GDM1 (cell line): ENCODE data around the gene TDRKH.
"Not testable (repeated sequence)": the region's sequence is repeated elsewhere in the genome, so short reads cannot be mapped to it uniquely, and the experiment has no call there.

Experiments
- DNase-seq: peaks from one replicate; lab custom pipeline; 2025; lab: John Stamatoyannopoulos, UW

TDRKH gene

GRCh38 chr1:151802372-151802771, 12.1 kb upstream of the TDRKH start:
- no peak for DNase-seq

DNA sequence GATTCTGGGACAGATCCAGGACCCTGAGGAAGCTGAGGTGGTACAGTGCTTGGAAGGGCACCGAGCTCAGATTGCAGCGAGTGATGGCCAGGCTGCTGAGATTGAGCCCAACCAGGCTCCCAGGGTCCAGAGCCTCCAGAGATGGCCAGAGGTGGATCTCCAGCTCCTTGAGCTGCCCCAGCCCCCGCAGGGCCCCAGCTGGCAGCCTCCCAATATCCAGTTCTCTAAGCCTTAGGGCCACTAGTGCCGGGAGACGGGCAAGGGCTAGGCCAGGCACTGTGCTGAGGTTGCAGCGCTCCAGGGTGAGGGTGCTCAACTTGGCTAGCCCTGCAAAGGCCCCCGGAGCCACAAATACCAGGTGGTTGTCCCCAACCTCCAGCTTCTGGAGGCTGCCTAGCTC, 11.5 kb upstream of the TDRKH start:
- no peak for DNase-seq

GRCh38 chr1:151801310-151801820, 11.1 kb upstream of the TDRKH start:
- no peak for DNase-seq

DNA sequence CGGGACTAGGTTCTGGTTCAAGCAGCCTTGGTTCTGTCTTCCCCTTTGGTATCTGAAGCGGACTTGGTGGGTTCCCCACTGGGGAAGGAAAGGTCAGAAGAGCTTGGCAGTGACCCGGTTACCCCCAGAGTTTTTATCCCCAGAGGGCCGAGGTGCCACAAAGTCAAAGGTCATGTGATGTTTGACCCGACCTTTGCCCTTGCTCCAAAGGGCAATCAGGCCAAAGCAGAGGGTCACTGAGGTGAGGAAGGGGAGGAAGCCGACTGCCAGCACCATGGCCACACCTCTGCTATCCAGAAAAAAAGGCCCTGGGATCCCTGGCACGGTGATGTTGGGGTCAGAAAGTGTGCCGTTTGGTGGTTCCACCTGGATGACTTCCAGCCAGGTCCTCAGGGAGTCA, 10.5 kb upstream of the TDRKH start:
- DNase-seq = no peak

GRCh38 chr1:151799179-151800022, 9.1 kb upstream of the TDRKH start:
- DNase-seq = no peak

DNA sequence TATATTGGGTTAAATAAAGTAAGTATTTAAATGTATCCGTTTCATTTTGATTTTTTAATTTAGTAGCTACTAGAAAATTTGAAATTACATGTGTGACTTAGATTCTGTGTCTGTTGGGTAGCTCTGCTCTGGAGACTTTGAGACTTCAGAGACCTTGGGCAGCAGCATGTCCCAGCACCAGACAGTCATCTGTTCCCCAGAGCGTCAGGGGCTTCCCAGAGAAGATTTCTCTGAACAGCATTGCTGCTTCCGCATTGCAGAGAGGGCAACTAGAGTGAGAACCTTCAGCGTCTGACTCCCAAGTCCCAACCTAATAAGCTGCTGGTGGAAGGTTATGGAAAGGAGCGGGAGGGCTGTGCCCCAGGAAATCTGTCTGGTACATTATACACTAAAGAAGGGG, 8.3 kb upstream of the TDRKH start:
- DNase-seq = no peak

DNA sequence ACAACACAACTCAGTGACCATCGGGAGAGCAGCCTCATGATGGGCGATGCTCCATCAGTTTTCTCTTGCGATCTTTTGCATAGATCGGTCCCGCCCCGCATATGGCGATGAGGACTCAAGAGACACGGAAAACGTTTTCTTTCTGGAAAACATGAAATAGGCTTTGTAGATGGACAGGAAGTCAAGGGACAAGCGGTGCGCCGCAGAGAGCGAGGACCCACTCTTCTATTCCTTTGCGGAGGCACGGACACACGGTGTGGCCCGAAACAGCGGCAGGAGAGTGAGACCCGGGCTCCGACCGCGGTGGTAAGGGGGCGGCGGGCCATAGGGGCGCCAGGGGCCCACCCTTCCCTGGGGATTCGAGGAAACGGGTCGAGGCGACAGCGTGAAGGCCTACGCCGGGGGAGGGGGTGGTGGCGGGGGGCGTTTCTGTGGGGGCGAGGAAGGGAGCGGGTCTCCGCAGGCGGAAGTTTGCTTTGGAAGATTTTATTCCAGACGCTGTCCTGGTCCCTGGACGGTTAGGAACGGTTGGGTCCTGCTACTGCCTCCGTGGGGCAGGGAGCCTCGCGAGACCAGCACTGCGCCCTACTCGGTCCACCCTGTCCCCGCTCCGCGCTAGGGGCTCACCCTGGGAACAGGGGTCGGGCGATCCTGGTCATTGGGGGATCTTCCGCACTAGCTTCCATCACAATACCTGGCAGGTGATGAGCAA, 796 bp upstream of the TDRKH start:
- DNase-seq = no peak

DNA sequence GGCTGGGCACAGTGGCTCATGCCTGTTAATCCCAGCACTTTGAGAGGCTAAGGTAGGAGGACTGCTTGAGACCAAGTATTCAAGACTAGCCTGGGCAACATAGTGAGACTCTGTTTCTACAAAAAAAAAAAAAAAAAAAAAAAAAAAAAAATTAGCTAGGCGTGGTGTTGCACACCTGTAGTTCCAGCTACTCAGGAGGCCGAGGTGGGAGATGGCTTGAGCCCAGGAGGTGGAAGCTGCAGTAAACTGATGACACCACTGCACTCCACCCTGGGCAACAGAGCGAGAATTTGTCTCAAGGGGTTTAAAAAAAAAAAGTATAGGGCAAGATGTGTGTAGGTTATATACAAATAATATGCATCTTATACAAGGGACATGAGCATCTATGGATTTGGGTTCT, 2.6 kb downstream of the TDRKH start:
- DNase-seq = no peak

GRCh38 chr1:151783796-151784195, 6.5 kb downstream of the TDRKH start:
- DNase-seq = no peak

- DNase-seq = no peak
Measured at GRCh38 chr1:151782741-151783140, 7.6 kb downstream of the TDRKH start.

DNA sequence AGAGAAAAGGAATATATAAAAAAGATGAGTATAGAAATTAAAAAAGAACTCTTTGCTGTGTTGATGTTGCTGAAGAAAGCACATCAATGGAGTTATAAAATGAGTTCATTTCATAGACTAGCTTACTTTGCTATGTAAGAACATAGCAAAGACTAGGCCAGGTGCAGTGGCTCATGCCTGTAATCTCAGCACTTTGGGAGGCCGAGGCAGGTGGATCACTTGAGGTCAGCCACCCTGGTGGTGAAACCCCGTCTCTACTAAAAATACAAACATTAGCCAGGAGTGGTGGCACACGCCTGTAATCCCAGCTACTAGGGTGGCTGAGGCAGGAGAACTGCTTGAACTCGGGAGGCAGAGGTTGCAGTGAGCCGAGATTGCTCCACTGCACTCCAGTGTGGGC, 8.3 kb downstream of the TDRKH start:
- not testable (repeated sequence) for DNase-seq

DNA sequence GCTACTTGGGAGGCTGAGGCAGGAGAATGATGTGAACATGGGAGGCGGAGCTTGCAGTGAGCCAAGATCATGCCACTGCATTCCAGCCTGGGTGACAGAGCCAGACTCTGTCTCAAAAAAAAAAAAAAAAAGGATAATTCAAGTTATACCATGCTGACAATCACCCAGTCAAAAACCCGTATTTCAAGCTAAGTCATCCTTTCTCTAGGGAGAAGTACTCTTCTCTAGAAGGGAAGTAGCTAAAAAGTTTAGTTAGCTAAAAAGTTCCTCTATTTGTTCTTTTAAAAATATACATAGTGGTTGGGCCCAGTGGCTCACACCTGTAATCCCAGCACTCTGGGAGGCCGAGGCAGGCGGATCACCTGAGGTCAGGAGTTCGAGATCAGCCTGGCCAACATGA, 9.6 kb downstream of the TDRKH start:
- DNase-seq = not testable (repeated sequence)

- no peak for DNase-seq
Measured at GRCh38 chr1:151779852-151780251, 10.4 kb downstream of the TDRKH start.

GRCh38 chr1:151777317-151777716, 13.0 kb downstream of the TDRKH start:
- no peak for DNase-seq

- no peak for DNase-seq
Measured at GRCh38 chr1:151776665-151777062, 13.6 kb downstream of the TDRKH start.

DNA sequence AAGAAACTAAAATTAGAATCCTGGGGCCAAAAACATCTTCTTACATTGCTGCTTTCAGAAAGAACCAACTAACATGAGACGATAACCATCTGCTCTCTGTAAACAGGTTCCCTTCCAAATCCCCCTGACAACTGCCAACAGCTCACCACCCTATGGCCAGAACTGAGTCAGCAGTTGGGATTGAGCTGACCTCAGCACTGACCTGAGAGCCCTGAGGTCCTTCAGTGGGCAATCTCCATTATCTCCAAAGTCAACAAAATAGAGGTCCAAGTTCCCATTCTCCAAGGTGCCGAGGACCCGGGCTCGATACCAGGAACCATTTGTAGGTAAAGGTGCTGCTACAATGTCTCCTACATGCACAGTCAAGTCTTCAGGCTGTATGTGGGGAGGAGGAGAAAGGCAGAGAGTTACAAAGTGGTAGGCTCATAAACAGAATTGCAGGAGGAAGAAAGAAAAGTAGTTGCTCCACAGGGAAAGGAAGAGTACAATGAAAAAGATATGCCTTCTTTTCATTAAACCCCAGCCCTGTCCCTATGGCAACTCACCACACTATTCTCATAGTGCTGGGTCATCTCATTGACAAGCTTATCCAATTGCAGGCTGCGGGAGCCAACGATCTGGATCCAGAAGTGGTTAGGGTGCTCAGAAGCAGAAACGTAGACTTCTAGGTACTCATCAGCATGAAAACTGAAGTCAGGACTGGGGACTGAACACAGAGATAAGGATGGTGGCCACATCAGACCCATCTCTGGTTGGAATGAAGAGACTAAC, 14.2 kb downstream of the TDRKH start:
- DNase-seq = no peak

DNA sequence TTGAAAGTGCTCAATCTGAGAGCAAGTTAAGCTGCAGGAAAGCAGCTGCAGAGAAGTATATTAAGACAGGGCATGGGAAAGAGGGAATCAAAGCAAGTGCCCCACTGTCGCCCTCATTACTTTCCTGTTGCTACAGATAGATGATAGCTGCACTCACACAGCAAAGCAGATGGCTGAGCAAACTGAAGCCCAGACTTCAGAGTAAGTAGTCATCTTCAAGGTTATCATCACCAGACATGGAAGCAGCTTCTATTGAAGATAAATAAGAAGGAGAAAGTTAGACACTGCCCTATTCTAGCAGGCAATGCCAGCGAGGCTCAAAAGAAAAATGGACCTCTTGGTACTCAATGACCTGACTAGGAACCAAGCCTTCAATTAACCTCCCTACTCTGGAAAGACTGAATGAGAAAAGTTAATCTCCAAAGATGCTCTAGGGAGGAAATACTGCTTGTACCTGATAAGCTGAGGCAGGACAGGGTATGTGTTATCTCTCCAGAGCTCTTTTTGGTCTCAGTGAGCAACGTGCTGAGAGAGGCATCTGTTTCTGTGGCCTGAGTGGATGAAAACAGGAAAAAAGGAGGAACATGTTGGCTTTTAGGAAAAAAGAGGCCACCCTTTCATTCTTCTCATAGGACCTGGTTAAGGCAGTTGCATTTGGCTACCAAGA, 15.9 kb downstream of the TDRKH start:
- no peak for DNase-seq

- DNase-seq = no peak
Measured at GRCh38 chr1:151773702-151774101, 16.6 kb downstream of the TDRKH start.

- DNase-seq = not testable (repeated sequence)
Measured at GRCh38 chr1:151769270-151769669, 21.0 kb downstream of the TDRKH start.

GRCh38 chr1:151768351-151769066, 21.8 kb downstream of the TDRKH start:
- not testable (repeated sequence) for DNase-seq

- no peak for DNase-seq
Measured at GRCh38 chr1:151763990-151764389, 26.3 kb downstream of the TDRKH start.
